ENCODE data around the gene ZBTB32. TPM values are rescaled to one million over a fixed set of nuclear protein-coding genes. Genes with fewer than 3 reads are reported as not detected.

Gene ZBTB32
- total and polyA plus RNA-seq, 2 experiments from 2014 or later = 0.65 TPM; not detected in 1

GRCh38 chr19:35665157-35665556 is 39.2 kb upstream of the ZBTB32 start:
- Mint-ChIP-seq H3K27ac (no peak overlapping the region), H3K9me3 (no peaks in the 10 kb centered on the region; the same call in 2 of the 3 replicates), H3K36me3 (ENCODE audit: low read depth) (no peaks in the 10 kb centered on the region), H3K4me3 (no peak overlapping the region), H3K27me3 (ENCODE audit: insufficient read depth, low read depth, poor library complexity) (peaks cover 15% of the 10 kb centered on the region), H3K4me1 (peaks cover 3% of the 10 kb centered on the region; the same call in 1 of the 3 replicates)
- no peaks in the 10 kb centered on the region for H3K27me3 ChIP-seq (ENCODE audit: insufficient read depth)
- ATAC-seq = no peak
- no peak overlapping the region for H3K4me2 ChIP-seq
- no peaks in the 10 kb centered on the region for H3K9me2 ChIP-seq (ENCODE audit: insufficient read depth)
- H3F3A ChIP-seq (replicated peaks; ENCODE audit: low read depth) = no peaks in the 10 kb centered on the region
- H3K79me2 ChIP-seq (replicated peaks; ENCODE audit: insufficient read depth) = no peaks in the 10 kb centered on the region
- no peak overlapping the region for H3K27ac ChIP-seq (ENCODE audit: low read depth)
- H3K4me1 ChIP-seq (ENCODE audit: insufficient read depth) = no peaks in the 10 kb centered on the region
- no peak for DNase-seq (ENCODE audit: low spot score)
- TF ChIP-seq CREB1 (CRISPR knock-in tag; IDR thresholded peaks at IDR 0.05; ENCODE audit: low read depth) (no peak), STAT1 (IDR thresholded peaks at IDR 0.05; ENCODE audit: unreplicated experiment) (no peak), CTCF (conservative IDR thresholded peaks at IDR 0.05; ENCODE audit: low read depth in 2 of 2) (no peak), ZNF114 (CRISPR knock-in tag; IDR thresholded peaks at IDR 0.05) (no peak)
- H4K20me1 ChIP-seq (replicated peaks; ENCODE audit: insufficient read depth) = no peaks in the 10 kb centered on the region
- H3K4me3 ChIP-seq = no peak overlapping the region
- no peak overlapping the region for H2AFZ ChIP-seq
- no peaks in the 10 kb centered on the region for H3K36me3 ChIP-seq (ENCODE audit: insufficient read depth)

- TF ChIP-seq ZNF331 (CRISPR knock-in tag; IDR thresholded peaks at IDR 0.05; ENCODE audit: low read depth) = no peak
- TF ChIP-seq NANOG (IDR thresholded peaks at IDR 0.05; ENCODE audit: borderline replicate concordance) = no peak
- Histone ChIP-seq H3K79me2 (replicated peaks; ENCODE audit: insufficient read depth) (no peaks in the 10 kb centered on the region), H3K4me3 (no peak overlapping the region), H3K27me3 (ENCODE audit: insufficient read depth) (no peaks in the 10 kb centered on the region), H3K36me3 (ENCODE audit: insufficient read depth) (no peaks in the 10 kb centered on the region), H3K9me2 (ENCODE audit: insufficient read depth) (no peaks in the 10 kb centered on the region), H3K4me1 (ENCODE audit: insufficient read depth) (no peaks in the 10 kb centered on the region), H3K27ac (ENCODE audit: low read depth) (no peak overlapping the region), H3K4me2 (no peak overlapping the region), H4K20me1 (replicated peaks; ENCODE audit: insufficient read depth) (no peaks in the 10 kb centered on the region), H3F3A (replicated peaks; ENCODE audit: low read depth) (no peaks in the 10 kb centered on the region), H2AFZ (no peak overlapping the region)
- no peak overlapping the region for H3K4me3 Mint-ChIP-seq
- H3K4me1 Mint-ChIP-seq = peaks cover 3% of the 10 kb centered on the region; the same call in 1 of the 3 replicates
- DNase-seq (ENCODE audit: low spot score) (no peak), ATAC-seq (no peak)
- peaks cover 15% of the 10 kb centered on the region for H3K27me3 Mint-ChIP-seq (ENCODE audit: insufficient read depth, low read depth, poor library complexity)
- no peaks in the 10 kb centered on the region for H3K36me3 Mint-ChIP-seq (ENCODE audit: low read depth)
- no peak overlapping the region for H3K27ac Mint-ChIP-seq
- no peaks in the 10 kb centered on the region; the same call in 2 of the 3 replicates for H3K9me3 Mint-ChIP-seq
These were observed 38.8 kb upstream of the ZBTB32 start for GRCh38 chr19:35665604-35666003.

- ATAC-seq (no peak), DNase-seq (ENCODE audit: low spot score) (no peak)
- Histone ChIP-seq H3K4me3 (no peak within 1 kb of the TSS), H3K27ac (ENCODE audit: low read depth) (no peak within 1 kb of the TSS), H3K4me1 (ENCODE audit: insufficient read depth) (no peaks in the 10 kb centered on the region), H3K27me3 (ENCODE audit: insufficient read depth) (no peaks in the 10 kb centered on the region), H3K79me2 (replicated peaks; ENCODE audit: insufficient read depth) (no peaks in the 10 kb centered on the region), H3K4me2 (no peak within 1 kb of the TSS), H3K9me2 (ENCODE audit: insufficient read depth) (no peaks in the 10 kb centered on the region), H2AFZ (no peak within 1 kb of the TSS), H3F3A (replicated peaks; ENCODE audit: low read depth) (no peaks in the 10 kb centered on the region), H4K20me1 (replicated peaks; ENCODE audit: insufficient read depth) (no peaks in the 10 kb centered on the region), H3K36me3 (ENCODE audit: insufficient read depth) (no peaks in the 10 kb centered on the region)
- Mint-ChIP-seq H3K27ac (no peak within 1 kb of the TSS), H3K36me3 (ENCODE audit: low read depth) (no peaks in the 10 kb centered on the region), H3K4me1 (peaks cover 3% of the 10 kb centered on the region; the same call in 1 of the 3 replicates), H3K4me3 (no peak within 1 kb of the TSS), H3K9me3 (no peaks in the 10 kb centered on the region; the same call in 2 of the 3 replicates), H3K27me3 (ENCODE audit: insufficient read depth, low read depth, poor library complexity) (peaks cover 14% of the 10 kb centered on the region)
- TF ChIP-seq NANOG (IDR thresholded peaks at IDR 0.05; ENCODE audit: borderline replicate concordance) (no peak), REST (IDR thresholded peaks at IDR 0.05; ENCODE audit: unreplicated experiment) (no peak)
These were observed 38.0 kb upstream of the ZBTB32 start, which contains the start of gene UPK1A for GRCh38 chr19:35666251-35666913. Gene UPK1A, plus strand, starts transcription at chr19:35666517. Its CDS starts 296 bp downstream, at chr19:35666813.
